ENCODE data around the gene IGSF21.

GRCh38 chr1:18261891-18262290, 154.3 kb downstream of the IGSF21 start:
- no peak for TF ChIP-seq CTCF (IDR thresholded peaks at IDR 0.05)
- no peak for TF ChIP-seq POLR2A (IDR thresholded peaks at IDR 0.05)

All from tibial nerve (tissue), 3 donors.